Activated T-cell treated with anti-CD3 and anti-CD28 coated beads, Interleukin-2, amount 50 U/mL, for 72 hours (primary cell): ENCODE results near the gene SNAPC4. TPM values are rescaled to one million over a fixed set of nuclear protein-coding genes. Genes with fewer than 3 reads are reported as not detected.
"Not testable (repeated sequence)": the region's sequence is repeated elsewhere in the genome, so short reads cannot be mapped to it uniquely, and the experiment has no call there.

ENCODE experiments used
- ATAC-seq, 2 donors: fragments of 150-1000 bp; cut with Tn5 transposase; replicated peaks in 1 of 2; 2 replicates each; pipeline ENCODE4 v1.10.0; 2021; ENCODE audit warnings: moderate library complexity in 2 of 2, mild to moderate bottlenecking in 1 of 2
- DNase-seq, 2 donors: peaks; one replicate each; pipeline ENCODE4 v3.0.0; 2021 to 2022; ENCODE audit warnings: mixed read lengths in 1 of 2
- H3K27ac Mint-ChIP-seq: one replicate; pipeline ENCODE4 v1.8.0; 2022; ENCODE audit warnings: mild to moderate bottlenecking, moderate library complexity, mixed read lengths
- H3K27me3 Mint-ChIP-seq: one replicate; pipeline ENCODE4 v1.8.0; 2022; ENCODE audit warnings: low read depth, mixed read lengths
- H3K36me3 Mint-ChIP-seq, 2 donors: one replicate each; pipeline ENCODE4 v1.8.0; 2022; ENCODE audit warnings: mixed read lengths in 2 of 2, mild to moderate bottlenecking in 1 of 2; ENCODE audit not compliant: insufficient read depth in 2 of 2
- H3K4me1 Mint-ChIP-seq: one replicate; pipeline ENCODE4 v1.8.0; 2022; ENCODE audit warnings: low read depth, mixed read lengths
- H3K4me3 Mint-ChIP-seq, 2 donors: one replicate each; pipeline ENCODE4 v1.8.0; 2022; ENCODE audit warnings: mild to moderate bottlenecking in 2 of 2, mixed read lengths in 2 of 2, moderate library complexity in 2 of 2
- H3K9me3 Mint-ChIP-seq, 2 donors: one replicate each; pipeline ENCODE4 v1.8.0; 2022; ENCODE audit warnings: mixed read lengths in 2 of 2
- total RNA-seq, 2 donors: library from RNA; stranded (reverse); gene quantifications; one replicate each; pipeline ENCODE4 v1.2.3, GENCODE V29; 2022

The SNAPC4 gene
- total RNA-seq, 2 donors from 2014 or later, result 10.9 to 14.3 TPM

DNA sequence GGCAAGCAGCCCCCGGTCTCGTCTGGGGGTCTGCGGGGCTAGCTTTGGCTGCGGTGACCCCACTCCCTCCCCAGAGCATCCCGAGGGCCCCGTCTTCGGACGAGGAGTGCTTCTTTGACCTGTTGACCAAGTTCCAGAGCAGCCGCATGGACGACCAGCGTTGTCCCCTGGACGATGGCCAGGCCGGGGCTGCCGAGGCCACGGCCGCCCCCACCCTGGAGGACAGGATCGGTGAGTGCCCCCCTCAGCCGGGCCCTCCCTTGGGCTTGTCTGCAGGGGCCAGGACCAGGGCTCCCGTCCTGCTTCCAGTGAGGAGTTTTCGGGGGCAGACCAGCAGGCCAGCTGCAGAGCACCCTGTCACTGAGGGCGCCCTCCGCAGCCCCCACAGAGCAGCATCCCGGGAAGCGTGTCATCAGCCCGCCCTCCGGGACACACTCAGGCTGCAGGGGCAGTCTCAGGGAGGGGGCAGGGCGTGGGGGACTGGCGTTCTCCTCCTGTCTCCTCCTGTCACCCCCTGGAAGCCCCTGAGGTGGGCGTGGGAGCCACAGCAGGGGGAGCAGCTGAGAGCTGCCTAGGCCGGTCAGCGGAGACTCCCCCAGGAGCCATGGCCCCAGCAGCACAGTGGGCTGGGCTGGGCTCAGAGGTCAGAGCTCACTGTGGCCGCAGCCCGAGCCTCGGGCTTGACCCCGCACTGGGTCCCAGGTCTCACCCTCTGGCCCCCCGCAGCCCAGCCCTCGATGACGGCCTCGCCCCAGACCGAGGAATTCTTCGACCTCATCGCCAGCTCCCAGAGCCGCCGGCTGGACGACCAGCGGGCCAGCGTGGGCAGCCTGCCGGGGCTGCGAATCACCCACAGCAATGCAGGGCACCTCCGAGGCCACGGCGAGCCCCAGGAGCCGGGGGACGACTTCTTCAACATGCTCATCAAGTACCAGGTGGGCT lies 44.1 kb downstream of the SNAPC4 start:
- DNase-seq (no peak), ATAC-seq (no peak)
- Mint-ChIP-seq H3K9me3 (no peaks in the 10 kb centered on the region), H3K27me3 (no peaks in the 10 kb centered on the region), H3K27ac (no peak overlapping the region), H3K36me3 (no peaks in the 10 kb centered on the region), H3K4me3 (no peak overlapping the region), H3K4me1 (no peaks in the 10 kb centered on the region)

DNA sequence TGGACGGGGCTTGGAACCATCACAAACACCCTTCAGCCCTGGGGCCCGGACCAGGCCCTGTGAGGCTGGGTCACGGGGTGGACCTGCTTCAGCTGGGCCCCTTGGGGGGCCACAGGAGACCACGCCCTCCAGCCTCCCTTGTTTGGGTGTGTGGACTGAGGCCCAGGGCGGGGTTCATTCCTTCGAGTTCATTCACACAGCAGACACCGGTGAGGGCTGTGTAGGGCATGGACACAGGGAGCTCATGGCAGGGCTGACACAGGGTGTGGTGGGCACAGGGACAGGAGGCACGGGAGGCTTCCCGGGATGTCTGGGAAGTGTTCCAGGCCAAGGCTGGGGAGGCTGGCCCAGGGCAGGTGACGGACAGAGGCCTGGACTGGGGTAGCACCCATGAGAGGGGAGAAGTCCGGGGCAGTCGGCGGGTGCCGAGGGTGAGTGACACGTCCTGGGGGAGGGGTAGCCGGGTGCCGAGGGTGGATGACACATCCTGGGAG lies 45.3 kb downstream of the SNAPC4 start:
- ATAC-seq (peak in 1 of 2 donors; percentile 6), DNase-seq (no peak)
- H3K4me1 Mint-ChIP-seq, result no peaks in the 10 kb centered on the region
- no peaks in the 10 kb centered on the region for H3K36me3 Mint-ChIP-seq
- H3K9me3 Mint-ChIP-seq, result no peaks in the 10 kb centered on the region
- H3K27me3 Mint-ChIP-seq, result no peaks in the 10 kb centered on the region
- H3K27ac Mint-ChIP-seq, result no peak overlapping the region
- H3K4me3 Mint-ChIP-seq, result no peak overlapping the region

DNA sequence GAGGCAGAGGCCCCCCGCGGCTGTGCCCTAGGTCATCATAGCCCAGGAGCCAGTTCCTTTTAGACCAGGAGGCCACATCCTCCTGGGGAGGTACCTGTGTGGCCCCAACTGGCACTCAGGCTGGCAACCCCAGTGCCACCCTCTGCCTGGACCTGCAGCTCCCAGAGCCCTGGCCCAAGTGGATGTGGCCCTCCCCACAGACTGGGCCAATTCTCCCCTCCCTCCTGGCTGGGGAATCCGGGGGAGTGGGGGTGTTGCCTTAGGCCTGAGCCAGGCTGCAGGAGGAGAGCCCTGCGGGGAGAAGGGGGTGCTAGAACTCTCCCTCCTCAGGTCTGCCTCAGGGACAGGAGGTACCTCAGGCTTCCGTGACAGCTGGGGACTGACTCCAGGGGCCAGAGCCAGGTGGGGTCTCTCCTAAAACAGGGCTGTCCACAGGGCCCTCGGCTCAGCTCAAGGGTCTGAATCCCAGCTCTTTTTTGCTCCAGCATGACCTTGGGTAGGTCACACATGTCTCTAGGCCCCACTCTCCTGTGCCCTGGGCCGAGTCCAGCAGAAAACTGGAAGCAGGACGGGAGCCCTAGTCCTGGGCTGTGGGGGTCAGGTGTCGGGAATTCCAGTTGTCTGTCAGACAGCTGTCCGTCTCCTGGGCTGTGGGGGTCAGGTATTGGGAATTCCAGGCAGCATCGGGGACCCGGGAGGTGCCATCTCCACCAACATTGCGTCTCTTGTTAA lies 46.0 kb downstream of the SNAPC4 start:
- no peak for DNase-seq
- Mint-ChIP-seq H3K4me1 (no peaks in the 10 kb centered on the region), H3K27ac (no peak overlapping the region), H3K27me3 (no peaks in the 10 kb centered on the region), H3K36me3 (no peaks in the 10 kb centered on the region), H3K4me3 (no peak overlapping the region), H3K9me3 (no peaks in the 10 kb centered on the region)
- no peak for ATAC-seq

DNA sequence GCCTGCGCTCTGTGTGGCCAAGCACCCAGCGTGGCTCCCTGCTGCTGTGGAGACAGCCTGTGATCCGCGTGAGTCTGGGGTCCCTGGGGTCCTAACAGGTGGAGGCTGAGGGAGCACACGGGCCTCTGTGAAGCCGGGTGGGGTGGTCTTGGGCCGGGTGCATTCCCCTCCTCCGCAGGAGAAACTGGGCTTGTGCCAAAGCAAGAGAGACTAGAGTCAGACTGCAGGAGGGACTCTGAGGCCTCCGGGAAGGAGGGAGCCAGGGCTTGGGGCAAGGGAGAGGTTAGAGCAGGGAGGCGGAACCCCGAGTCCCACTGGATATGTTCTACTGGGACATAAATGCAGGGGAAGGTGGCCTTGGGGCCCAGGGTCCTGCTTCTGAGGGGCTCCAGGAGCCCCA lies 46.9 kb downstream of the SNAPC4 start:
- Mint-ChIP-seq H3K27me3 (no peaks in the 10 kb centered on the region), H3K4me3 (no peak overlapping the region), H3K36me3 (no peaks in the 10 kb centered on the region), H3K4me1 (no peaks in the 10 kb centered on the region), H3K9me3 (no peaks in the 10 kb centered on the region), H3K27ac (no peak overlapping the region)
- ATAC-seq (no peak), DNase-seq (no peak)

DNA sequence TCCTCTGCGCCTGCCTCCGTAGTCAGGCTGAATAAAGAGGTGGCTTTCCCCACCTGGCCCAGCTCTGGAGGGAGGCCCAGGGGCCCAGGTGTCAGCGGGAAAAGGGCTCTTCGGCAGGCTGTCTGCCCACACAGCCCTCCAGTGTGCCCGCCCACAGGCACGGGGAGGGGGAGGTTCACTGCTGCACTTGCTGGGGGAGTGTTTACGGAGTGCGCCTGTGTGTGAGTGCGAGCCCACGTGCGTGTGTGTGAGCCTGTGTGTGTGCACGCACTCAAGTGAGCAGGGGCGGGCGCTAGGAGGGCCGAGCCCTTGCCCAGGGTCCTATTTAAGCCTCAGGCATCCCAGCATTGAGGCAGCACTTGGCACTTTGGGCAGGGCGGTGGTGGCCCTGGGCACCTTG lies 47.3 kb downstream of the SNAPC4 start:
- no peak for ATAC-seq
- Mint-ChIP-seq H3K9me3 (no peaks in the 10 kb centered on the region), H3K27me3 (no peaks in the 10 kb centered on the region), H3K36me3 (no peaks in the 10 kb centered on the region), H3K27ac (no peak overlapping the region), H3K4me1 (no peaks in the 10 kb centered on the region), H3K4me3 (no peak overlapping the region)
- no peak for DNase-seq

DNA sequence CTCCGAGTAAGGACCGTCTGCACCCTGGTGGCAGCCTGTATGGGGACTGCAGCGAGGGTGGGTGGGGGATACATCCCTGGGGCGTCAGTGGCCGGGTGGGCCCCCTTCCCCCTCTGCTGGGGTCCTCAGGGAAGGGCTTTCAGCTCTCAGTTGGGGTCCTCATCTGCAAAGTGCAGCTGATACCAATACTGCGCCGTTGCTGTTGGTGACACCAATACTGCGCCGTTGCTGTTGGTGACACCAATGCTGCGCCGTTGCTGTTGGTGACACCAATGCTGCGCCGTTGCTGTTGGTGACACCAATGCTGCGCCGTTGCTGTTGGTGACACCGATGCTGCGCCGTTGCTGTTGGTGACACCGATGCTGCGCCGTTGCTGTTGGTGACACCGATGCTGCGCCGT lies 48.1 kb downstream of the SNAPC4 start:
- H3K27me3 Mint-ChIP-seq, H3K4me3 Mint-ChIP-seq, H3K27ac Mint-ChIP-seq, DNase-seq, ATAC-seq, H3K4me1 Mint-ChIP-seq, H3K36me3 Mint-ChIP-seq, H3K9me3 Mint-ChIP-seq: not testable (repeated sequence)

DNA sequence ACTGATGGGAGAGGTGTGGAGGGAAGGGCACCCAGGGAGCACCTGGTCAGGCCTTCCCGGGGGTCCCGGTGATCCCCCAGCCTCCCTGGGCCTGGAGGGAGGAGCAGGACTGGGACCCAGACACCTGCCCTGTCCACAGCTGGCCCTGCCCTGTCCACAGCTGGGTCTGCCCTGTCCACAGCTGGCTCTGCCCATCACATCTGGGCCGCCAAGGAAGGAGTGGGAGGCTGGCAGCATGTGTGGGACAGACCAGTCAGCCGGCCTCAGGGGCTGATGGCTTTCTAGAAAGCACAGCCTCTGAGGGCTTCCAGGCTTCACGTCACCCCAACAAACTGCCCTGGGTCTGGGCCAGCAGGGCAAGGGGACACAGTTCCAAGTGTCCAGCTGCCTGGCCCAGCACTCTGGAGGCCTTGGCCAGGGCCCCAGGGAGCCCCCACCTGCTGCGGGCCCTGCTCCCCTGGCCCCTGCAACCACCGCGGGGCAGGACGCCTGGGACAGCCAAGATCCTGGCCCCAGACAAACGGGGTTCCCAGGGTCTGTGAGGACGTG lies 48.6 kb downstream of the SNAPC4 start:
- H3K36me3 Mint-ChIP-seq, result no peaks in the 10 kb centered on the region

More for the DNA sequence above, 48.6 kb downstream of the SNAPC4 start:
- Mint-ChIP-seq H3K4me3 (no peak overlapping the region), H3K4me1 (no peaks in the 10 kb centered on the region), H3K9me3 (no peaks in the 10 kb centered on the region), H3K27me3 (no peaks in the 10 kb centered on the region), H3K27ac (no peak overlapping the region)
- ATAC-seq (no peak), DNase-seq (no peak)

Other genes with a start within 250 kb of the SNAPC4 start
- under 1 TPM in 1 of 2 donors, not detected in 1; 0.17 TPM for gene LHX3, start 195.0 kb downstream of the SNAPC4 start, total RNA-seq
- gene QSOX2, start 154.4 kb downstream of the SNAPC4 start, total RNA-seq, result 10 to 100 TPM; 21.5 to 25.1 TPM
- not detected for gene CCDC187, start 96.1 kb downstream of the SNAPC4 start, total RNA-seq
- 10 to 100 TPM; 11.6 to 12.3 TPM for gene GPSM1, start 72.6 kb downstream of the SNAPC4 start, total RNA-seq
- 10 to 100 TPM; 10.8 to 14.4 TPM for gene DNLZ, start 36.4 kb downstream of the SNAPC4 start, total RNA-seq
- 1 to 10 TPM; 1.2 to 1.6 TPM for gene CARD9, start 26.5 kb downstream of the SNAPC4 start, total RNA-seq
- gene ENTR1, start 10.4 kb upstream of the SNAPC4 start, total RNA-seq, result 10 to 100 TPM; 47.2 to 70.6 TPM
- 10 to 100 TPM; 61.9 to 62.7 TPM for gene PMPCA, start 10.5 kb upstream of the SNAPC4 start, total RNA-seq
- 10 to 100 TPM; 17.2 to 20.1 TPM for gene INPP5E, start 39.7 kb upstream of the SNAPC4 start, total RNA-seq
- gene SEC16A, start 82.9 kb upstream of the SNAPC4 start, total RNA-seq, result 10 to 100 TPM; 69.5 to 74.5 TPM
- gene NOTCH1, start 145.9 kb upstream of the SNAPC4 start, total RNA-seq, result 10 to 100 TPM; 71.6 to 84.2 TPM